GM23248 (cell line): ENCODE data around the gene ADGRG1. TPM values are rescaled to one million over a fixed set of nuclear protein-coding genes. Genes with fewer than 3 reads are reported as not detected.

ENCODE experiments used
- DNase-seq: peaks from one replicate; pipeline ENCODE4 v3.0.0-alpha.2; 2015
- H2AFZ ChIP-seq: fragments of 200-600 bp; sonication (generic); 2 replicates; pipeline ENCODE4 v1.6.1; 2016; ENCODE audit warnings: antibody characterized with exemption
- H3F3A ChIP-seq: fragments of 200-600 bp; sonication (generic); 2 replicates; pipeline ENCODE4 v1.6.1; 2016; ENCODE audit warnings: mild to moderate bottlenecking, antibody characterized with exemption, mixed run types; ENCODE audit not compliant: insufficient read depth
- H3K27ac ChIP-seq: fragments of 200-600 bp; sonication (generic); 2 replicates; pipeline ENCODE4 v1.5.1; 2016; ENCODE audit warnings: mild to moderate bottlenecking
- H3K27me3 ChIP-seq: fragments of 200-600 bp; sonication (generic); replicated peaks from 2 replicates; pipeline ENCODE4 v1.6.1; 2016; ENCODE audit warnings: mild to moderate bottlenecking; ENCODE audit not compliant: insufficient read depth
- H3K36me3 ChIP-seq: fragments of 200-600 bp; sonication (generic); 2 replicates; pipeline ENCODE4 v1.6.1; 2016; ENCODE audit warnings: low read depth, mild to moderate bottlenecking
- H3K4me1 ChIP-seq: fragments of 200-600 bp; sonication (generic); 2 replicates; pipeline ENCODE4 v1.6.1; 2016; ENCODE audit warnings: mild to moderate bottlenecking; ENCODE audit not compliant: insufficient read depth
- H3K4me2 ChIP-seq: fragments of 200-600 bp; sonication (generic); one replicate; pipeline ENCODE4 v1.6.1; 2016; ENCODE audit warnings: mild to moderate bottlenecking; ENCODE audit not compliant: unreplicated experiment
- H3K4me3 ChIP-seq: fragments of 200-600 bp; sonication (generic); 2 replicates; pipeline ENCODE4 v1.5.1; 2016; ENCODE audit warnings: mild to moderate bottlenecking
- H3K79me2 ChIP-seq: fragments of 200-600 bp; sonication (generic); 2 replicates; pipeline ENCODE4 v1.6.1; 2016; ENCODE audit warnings: mild to moderate bottlenecking; ENCODE audit not compliant: insufficient read depth
- H3K9ac ChIP-seq: fragments of 200-600 bp; sonication (generic); 2 replicates; pipeline ENCODE4 v1.6.1; 2016; ENCODE audit warnings: mild to moderate bottlenecking
- H3K9me2 ChIP-seq: fragments of 200-600 bp; sonication (generic); 2 replicates; pipeline ENCODE4 v1.6.1; 2016; ENCODE audit warnings: mixed run types, mild to moderate bottlenecking, moderate library complexity; ENCODE audit not compliant: insufficient read depth
- H3K9me3 ChIP-seq: fragments of 200-600 bp; sonication (generic); one replicate; pipeline ENCODE4 v1.6.1; 2017; ENCODE audit warnings: low read depth
- H4K20me1 ChIP-seq: fragments of 200-600 bp; sonication (generic); 2 replicates; pipeline ENCODE4 v1.6.0; 2016; ENCODE audit not compliant: insufficient read depth
- EZH2 ChIP-seq: fragments of 200-600 bp; sonication (generic); IDR thresholded peaks from 2 replicates; pipeline ENCODE4 v1.6.1; 2018; ENCODE audit warnings: antibody characterized with exemption, mild to moderate bottlenecking; ENCODE audit not compliant: insufficient read depth, poor library complexity, severe bottlenecking
- EZH2phosphoT487 ChIP-seq: fragments of 200-600 bp; sonication (generic); IDR thresholded peaks from 2 replicates; pipeline ENCODE4 v1.6.1; 2018; ENCODE audit warnings: antibody characterized with exemption, moderate library complexity, mild to moderate bottlenecking, low read depth; ENCODE audit not compliant: insufficient read depth
- WGBS, 2 experiments: methylation state at CpG; one replicate each; pipeline ENCODE4 v1.1.6; 2015 to 2017; ENCODE audit warnings: low lambda C conversion rate in 2 of 2, low coverage in 1 of 2; ENCODE audit errors: missing lambda C conversion rate in 2 of 2; 5-methylcytosine and 5-hydroxymethylcytosine counted together
- in situ Hi-C: fragments of 300-500 bp; cut with MboI; formaldehyde crosslinking; loops from 2 replicates; pipeline ENCODE4 v1.15.0; 2020
- polyA plus RNA-seq: library from polyadenylated mRNA; unstranded; fragments of >200 nt; fragmentation: Nextera tagmentation; extraction: Ambion mirVana; gene quantifications from 2 replicates; pipeline ENCODE4 v1.2.1, GENCODE V29; 2016
- total RNA-seq: library from RNA; depleted of rRNA; stranded (reverse); fragments of >200 nt; shearing (Covaris generic); gene quantifications from 2 replicates; pipeline ENCODE4 v1.2.3, GENCODE V29; 2014

Gene ADGRG1
- total and polyA plus RNA-seq, 2 experiments from 2014 or later, result 0.54 to 0.58 TPM

DNA sequence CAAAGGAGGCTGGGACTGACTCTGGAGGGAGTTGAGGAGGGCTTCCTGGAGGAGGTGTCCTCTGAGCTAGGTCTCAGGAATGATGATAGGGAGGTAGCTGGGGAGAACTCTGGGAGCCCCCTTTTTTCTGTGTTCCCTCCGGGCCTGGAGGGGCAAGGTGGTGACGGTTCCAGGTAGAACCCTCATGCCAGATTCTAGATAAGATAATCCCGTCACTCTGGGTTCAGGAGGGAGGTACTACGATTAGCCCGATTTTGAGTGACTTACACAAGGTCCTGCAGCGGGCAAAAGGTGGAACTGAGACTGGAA lies 21.0 kb downstream of the ADGRG1 start:
- peaks cover 14% of the 10 kb centered on the region for H3K4me1 ChIP-seq
- TF ChIP-seq EZH2 (no peak), EZH2phosphoT487 (no peak)
- H3K27ac ChIP-seq, result no peak overlapping the region
- no peak overlapping the region for H3K4me2 ChIP-seq
- no peaks in the 10 kb centered on the region for H3K79me2 ChIP-seq
- H2AFZ ChIP-seq, result no peak overlapping the region
- no peaks in the 10 kb centered on the region for H3K36me3 ChIP-seq
- no peak overlapping the region for H3K9ac ChIP-seq
- no peak overlapping the region for H3K4me3 ChIP-seq
- no peaks in the 10 kb centered on the region for H3K27me3 ChIP-seq
- H3K9me3 ChIP-seq, result no peaks in the 10 kb centered on the region
- in situ Hi-C loops, result no loop called here
- no peaks in the 10 kb centered on the region for H3K9me2 ChIP-seq
- no peak for DNase-seq
- no peaks in the 10 kb centered on the region for H4K20me1 ChIP-seq
- WGBS, 2 experiments, result 77 to 80% methylated on average over 6 of the region's 6 CpGs
- H3F3A ChIP-seq, result no peaks in the 10 kb centered on the region

DNA sequence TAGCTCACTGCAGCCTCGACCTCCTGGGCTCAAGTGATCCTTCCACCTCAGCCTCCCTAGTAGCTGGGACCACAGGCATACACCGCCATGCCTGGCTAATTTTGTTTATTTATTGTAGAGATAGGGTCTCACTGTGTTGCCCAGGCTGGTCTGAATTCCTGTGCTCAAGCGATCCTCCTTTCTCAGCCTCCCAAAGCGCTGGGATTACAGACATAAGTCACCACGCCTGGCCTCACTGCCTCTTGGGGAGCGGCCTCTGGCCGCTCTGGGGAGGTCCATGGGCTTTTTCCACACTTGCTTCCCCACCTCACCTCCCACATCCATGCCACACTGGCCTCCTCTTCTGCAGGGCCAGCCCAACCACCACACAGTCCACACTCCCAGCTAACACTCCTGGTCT lies 21.4 kb downstream of the ADGRG1 start:
- no peaks in the 10 kb centered on the region for H3K79me2 ChIP-seq
- in situ Hi-C loops, result no loop called here
- no peaks in the 10 kb centered on the region for H3F3A ChIP-seq
- no peaks in the 10 kb centered on the region for H3K9me3 ChIP-seq
- H3K4me3 ChIP-seq, result no peak overlapping the region
- H3K9ac ChIP-seq, result no peak overlapping the region
- WGBS, 2 experiments, result 82 to 87% methylated on average over 7 of the region's 7 CpGs
- DNase-seq, result no peak
- no peaks in the 10 kb centered on the region for H3K9me2 ChIP-seq
- H3K36me3 ChIP-seq, result no peaks in the 10 kb centered on the region
- no peak overlapping the region for H3K4me2 ChIP-seq
- no peak overlapping the region for H3K27ac ChIP-seq
- peaks cover 14% of the 10 kb centered on the region for H3K4me1 ChIP-seq
- TF ChIP-seq EZH2 (no peak), EZH2phosphoT487 (no peak)
- H3K27me3 ChIP-seq, result no peaks in the 10 kb centered on the region
- no peaks in the 10 kb centered on the region for H4K20me1 ChIP-seq
- no peak overlapping the region for H2AFZ ChIP-seq

DNA sequence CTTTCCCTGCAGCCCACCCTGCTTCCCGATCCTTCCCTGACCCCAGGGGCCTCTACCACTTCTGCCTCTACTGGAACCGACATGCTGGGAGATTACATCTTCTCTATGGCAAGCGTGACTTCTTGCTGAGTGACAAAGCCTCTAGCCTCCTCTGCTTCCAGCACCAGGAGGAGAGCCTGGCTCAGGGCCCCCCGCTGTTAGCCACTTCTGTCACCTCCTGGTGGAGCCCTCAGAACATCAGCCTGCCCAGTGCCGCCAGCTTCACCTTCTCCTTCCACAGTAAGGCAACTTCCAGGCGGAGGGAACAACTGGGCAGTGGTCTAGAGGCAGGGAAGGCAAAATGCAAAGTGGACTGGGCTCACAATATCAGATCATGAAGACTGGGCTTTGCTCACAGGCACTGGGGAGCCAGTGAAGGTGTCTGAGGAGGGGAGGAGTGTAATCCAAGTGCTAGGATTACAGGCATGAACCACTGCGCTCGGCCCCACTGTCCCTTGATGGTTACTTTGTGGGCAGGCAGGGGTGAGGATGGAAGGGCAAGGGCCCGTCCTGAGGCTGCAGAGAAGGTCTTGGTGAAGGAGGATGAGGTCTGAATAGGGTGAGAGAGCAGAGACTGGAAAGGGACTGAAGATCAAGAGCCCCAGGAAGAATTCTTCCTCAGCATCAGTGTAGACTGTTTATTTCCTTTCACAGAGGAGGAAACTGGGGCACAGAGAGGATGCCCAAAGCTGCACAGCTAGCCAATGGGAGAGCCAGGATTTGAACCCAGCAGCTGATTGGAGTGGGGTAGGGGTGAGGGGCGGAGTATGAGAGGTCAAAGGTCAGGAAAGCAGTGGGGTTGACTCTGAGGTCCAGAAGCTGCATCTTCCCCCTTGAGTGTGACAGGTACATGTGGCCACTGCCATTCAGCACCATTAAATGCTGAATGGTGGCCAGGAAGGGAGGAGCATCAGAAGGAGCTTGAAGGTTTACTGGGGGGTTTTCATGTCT lies 23.2 kb downstream of the ADGRG1 start:
- TF ChIP-seq EZH2phosphoT487, result no peak
- TF ChIP-seq EZH2, result no peak
- Histone ChIP-seq H3K79me2 (no peaks in the 10 kb centered on the region), H3K4me3 (no peak overlapping the region), H3K36me3 (no peaks in the 10 kb centered on the region), H3K27ac (no peak overlapping the region), H3K4me2 (no peak overlapping the region), H4K20me1 (no peaks in the 10 kb centered on the region), H3K9ac (no peak overlapping the region), H2AFZ (no peak overlapping the region), H3K27me3 (no peaks in the 10 kb centered on the region), H3K9me3 (no peaks in the 10 kb centered on the region), H3K9me2 (no peaks in the 10 kb centered on the region), H3F3A (no peaks in the 10 kb centered on the region), H3K4me1 (peaks cover 8% of the 10 kb centered on the region)
- in situ Hi-C loops, result no loop called here
- DNase-seq, result no peak
- WGBS, 2 experiments, result 78 to 80% methylated on average over 10 of the region's 10 CpGs

DNA sequence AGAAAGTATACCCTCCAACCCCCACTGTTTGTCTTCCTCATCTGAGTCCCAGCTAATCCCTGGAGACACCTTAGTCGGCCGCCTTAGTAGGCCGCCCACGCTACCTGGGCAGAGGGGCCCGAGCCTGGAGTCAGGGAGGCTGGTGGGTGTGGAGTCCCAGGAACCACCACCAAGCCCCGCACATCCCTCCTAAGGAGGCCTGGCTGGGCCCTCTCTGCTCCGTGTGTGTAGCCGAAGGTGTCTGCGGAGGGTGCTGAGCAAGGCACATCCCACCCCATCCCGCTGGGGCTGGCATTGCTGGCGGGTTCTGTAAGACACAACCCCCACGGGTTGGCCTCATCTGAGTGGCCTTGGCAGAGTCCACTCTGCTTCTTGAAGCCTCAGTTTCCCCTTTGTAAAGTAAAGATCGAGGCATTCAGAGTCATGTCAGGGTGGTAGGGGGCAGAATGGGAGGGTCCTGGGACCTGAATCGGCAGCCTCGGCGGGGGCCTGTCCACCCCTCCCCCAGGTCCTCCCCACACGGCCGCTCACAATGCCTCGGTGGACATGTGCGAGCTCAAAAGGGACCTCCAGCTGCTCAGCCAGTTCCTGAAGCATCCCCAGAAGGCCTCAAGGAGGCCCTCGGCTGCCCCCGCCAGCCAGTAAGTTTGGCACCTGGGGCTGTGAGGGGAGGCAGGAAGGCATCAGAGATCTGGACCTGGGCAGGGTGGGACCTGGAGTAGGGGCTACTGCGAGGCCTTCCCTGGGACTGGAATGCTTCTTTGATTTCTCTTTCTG lies 24.5 kb downstream of the ADGRG1 start:
- no peaks in the 10 kb centered on the region for H3F3A ChIP-seq
- H3K9me3 ChIP-seq, result no peaks in the 10 kb centered on the region
- in situ Hi-C loops, result no loop called here
- H3K27ac ChIP-seq, result no peak overlapping the region
- WGBS, 2 experiments, result 94 to 96% methylated on average over 22 to 23 of the region's 23 CpGs
- no peak overlapping the region for H3K4me3 ChIP-seq
- H3K9me2 ChIP-seq, result no peaks in the 10 kb centered on the region
- H4K20me1 ChIP-seq, result no peaks in the 10 kb centered on the region
- no peaks in the 10 kb centered on the region for H3K27me3 ChIP-seq
- H2AFZ ChIP-seq, result no peak overlapping the region
- no peaks in the 10 kb centered on the region for H3K36me3 ChIP-seq
- TF ChIP-seq EZH2phosphoT487 (no peak), EZH2 (no peak)
- H3K9ac ChIP-seq, result no peak overlapping the region
- DNase-seq, result no peak
- no peaks in the 10 kb centered on the region for H3K79me2 ChIP-seq
- 0 out of 2 replicates have a peak, but pooled peaks cover 4% of the 10 kb centered on the region for H3K4me1 ChIP-seq
- H3K4me2 ChIP-seq, result no peak overlapping the region
